OCI-LY7 (cell line): Measurements from ENCODE around the gene DRAM2.

Experiments
- CTCF ChIP-seq: fragments of 200-600 bp; sonication (generic); conservative IDR thresholded peaks from 2 replicates; pipeline ENCODE4 v1.5.1; 2014; ENCODE audit warnings: mild to moderate bottlenecking, antibody characterized with exemption, low read length, moderate library complexity, mixed read lengths
- EZH2phosphoT487 ChIP-seq: fragments of 200-600 bp; sonication (generic); IDR thresholded peaks from 2 replicates; pipeline ENCODE4 v1.6.1; 2018; ENCODE audit warnings: low read depth, borderline replicate concordance, mild to moderate bottlenecking, mixed run types, antibody characterized with exemption, low read length, moderate library complexity, mixed read lengths

- TF ChIP-seq CTCF (no peak), EZH2phosphoT487 (no peak)
Observed at GRCh38 chr1:111129376-111129775, 10.5 kb downstream of the DRAM2 start.
